ENCODE data around the gene FBXL16. TPM values are rescaled to one million over a fixed set of nuclear protein-coding genes. Genes with fewer than 3 reads are reported as not detected.
A peak's percentile ranks its signal among the peaks of the same experiment; 100 is the strongest.

Gene FBXL16
- total and polyA plus RNA-seq, 9 of the 15 experiments (the other 6 are each of a cell fraction or from before 2014, with no cell fraction given), result 0.21 to 8.2 (median 1.7) TPM

- TF ChIP-seq THRA (IDR thresholded peaks at IDR 0.05) (no peak), EGR1 (conservative IDR thresholded peaks at IDR 0.05) (no peak), ZBTB33 (CRISPR knock-in tag; IDR thresholded peaks at IDR 0.05) (peak; percentile 95), CTBP1 (IDR thresholded peaks at IDR 0.05; ENCODE audit: borderline replicate concordance) (peak; percentile 37), FOS (IDR thresholded peaks at IDR 0.05; ENCODE audit: extremely low read depth, insufficient read length) (peak; percentile 64), NFIC (IDR thresholded peaks at IDR 0.05) (peak; percentile 55; the same call in 1 of the 2 replicates), DMBX1 (CRISPR knock-in tag; IDR thresholded peaks at IDR 0.05; ENCODE audit: borderline replicate concordance) (no peak), LARP7 (IDR thresholded peaks at IDR 0.05) (no peak), E2F6 (IDR thresholded peaks at IDR 0.05; ENCODE audit: borderline replicate concordance in 1 of 2, extremely low read depth in 1 of 2, insufficient read depth in 1 of 2, insufficient read length in 1 of 2, low read depth in 1 of 2, low read length in 1 of 2, poor library complexity in 1 of 2, severe bottlenecking in 1 of 2) (peak; percentile 84 to 91), NR4A1 (CRISPR knock-in tag; IDR thresholded peaks at IDR 0.05) (no peak), NR4A1 (tag; IDR thresholded peaks at IDR 0.05) (no peak), ARID3A (IDR thresholded peaks at IDR 0.05; ENCODE audit: borderline replicate concordance, low read depth, low read length) (no peak), SP2 (IDR thresholded peaks at IDR 0.05; ENCODE audit: extremely low read depth, low read depth, low read length, poor library complexity, severe bottlenecking) (peak; percentile 41), HNRNPLL (IDR thresholded peaks at IDR 0.05; ENCODE audit: low read depth, low read length, poor library complexity, severe bottlenecking) (peak; percentile 16), STAT5A (IDR thresholded peaks at IDR 0.05; ENCODE audit: borderline replicate concordance, low read length) (no peak), SMC3 (conservative IDR thresholded peaks at IDR 0.05; ENCODE audit: insufficient read depth, low read depth, low read length) (no peak), FOXM1 (IDR thresholded peaks at IDR 0.05; ENCODE audit: low read depth) (no peak), FOXM1 (CRISPR knock-in tag; IDR thresholded peaks at IDR 0.05; ENCODE audit: low read depth) (no peak), L3MBTL2 (IDR thresholded peaks at IDR 0.05) (peak; percentile 73), TEAD4 (IDR thresholded peaks at IDR 0.05; ENCODE audit: low read length) (no peak), TEAD4 (CRISPR knock-in tag; IDR thresholded peaks at IDR 0.05; ENCODE audit: borderline replicate concordance) (no peak)
These were observed 9.2 kb upstream of the FBXL16 start, which contains the start of gene METRN (continued) for GRCh38 chr16:714558-715476.

Measured in K562 (cell line).